ENCODE results near the gene RGS3. TPM values are rescaled to one million over a fixed set of nuclear protein-coding genes. Genes with fewer than 3 reads are reported as not detected.

Gene RGS3
- total RNA-seq, 2 experiments from 2014 or later = 51.0 to 51.5 TPM

DNA sequence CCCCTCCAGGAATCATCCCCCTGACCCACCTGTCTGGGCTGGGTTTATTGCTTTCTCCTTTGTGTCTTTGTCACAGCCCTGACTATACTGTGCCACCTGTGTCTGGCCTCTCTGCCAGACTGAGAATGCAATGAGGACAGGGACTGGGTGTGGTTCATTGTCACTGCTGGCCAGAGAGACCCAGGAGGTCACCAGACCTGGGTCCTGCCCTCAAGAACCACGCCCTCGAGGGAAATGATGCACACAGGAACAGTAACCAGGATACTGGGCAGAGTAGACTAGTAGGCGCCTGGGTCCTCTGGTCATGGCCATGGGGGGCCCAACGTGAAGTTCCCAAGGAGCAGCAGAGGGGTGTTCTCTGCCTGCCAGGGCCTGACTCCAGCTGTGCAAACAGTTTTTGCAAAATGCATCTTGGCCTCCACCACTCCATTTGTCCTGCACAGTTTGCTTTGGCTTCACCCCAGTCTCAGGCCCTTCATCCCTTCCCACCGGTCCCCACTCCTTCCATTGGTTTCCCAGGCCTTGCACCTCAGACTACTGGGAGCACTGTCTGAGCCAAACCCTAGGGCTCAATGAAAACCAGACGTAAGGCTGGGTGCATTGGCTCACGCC is 17.8 kb downstream of the RGS3 start:
- H3K4me1 Mint-ChIP-seq (ENCODE audit: low read depth) = peaks cover 15% of the 10 kb centered on the region
- ATAC-seq (no peak), DNase-seq (no peak)
- H3K27ac Mint-ChIP-seq = no peak overlapping the region
- no peaks in the 10 kb centered on the region for H3K36me3 Mint-ChIP-seq (ENCODE audit: low read depth)
- ChIA-PET POLR2A (no interaction called here), CTCF (no interaction called here)
- no peak overlapping the region for H3K4me3 Mint-ChIP-seq
- TF ChIP-seq, protein P1, sequence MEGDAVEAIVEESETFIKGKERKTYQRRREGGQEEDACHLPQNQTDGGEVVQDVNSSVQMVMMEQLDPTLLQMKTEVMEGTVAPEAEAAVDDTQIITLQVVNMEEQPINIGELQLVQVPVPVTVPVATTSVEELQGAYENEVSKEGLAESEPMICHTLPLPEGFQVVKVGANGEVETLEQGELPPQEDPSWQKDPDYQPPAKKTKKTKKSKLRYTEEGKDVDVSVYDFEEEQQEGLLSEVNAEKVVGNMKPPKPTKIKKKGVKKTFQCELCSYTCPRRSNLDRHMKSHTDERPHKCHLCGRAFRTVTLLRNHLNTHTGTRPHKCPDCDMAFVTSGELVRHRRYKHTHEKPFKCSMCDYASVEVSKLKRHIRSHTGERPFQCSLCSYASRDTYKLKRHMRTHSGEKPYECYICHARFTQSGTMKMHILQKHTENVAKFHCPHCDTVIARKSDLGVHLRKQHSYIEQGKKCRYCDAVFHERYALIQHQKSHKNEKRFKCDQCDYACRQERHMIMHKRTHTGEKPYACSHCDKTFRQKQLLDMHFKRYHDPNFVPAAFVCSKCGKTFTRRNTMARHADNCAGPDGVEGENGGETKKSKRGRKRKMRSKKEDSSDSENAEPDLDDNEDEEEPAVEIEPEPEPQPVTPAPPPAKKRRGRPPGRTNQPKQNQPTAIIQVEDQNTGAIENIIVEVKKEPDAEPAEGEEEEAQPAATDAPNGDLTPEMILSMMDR (IDR thresholded peaks at IDR 0.05) = no peak
- intact Hi-C loops (cut with micrococcal nuclease) = no loop called here
- H3K9me3 Mint-ChIP-seq = no peaks in the 10 kb centered on the region
- no peaks in the 10 kb centered on the region for H3K27me3 Mint-ChIP-seq

DNA sequence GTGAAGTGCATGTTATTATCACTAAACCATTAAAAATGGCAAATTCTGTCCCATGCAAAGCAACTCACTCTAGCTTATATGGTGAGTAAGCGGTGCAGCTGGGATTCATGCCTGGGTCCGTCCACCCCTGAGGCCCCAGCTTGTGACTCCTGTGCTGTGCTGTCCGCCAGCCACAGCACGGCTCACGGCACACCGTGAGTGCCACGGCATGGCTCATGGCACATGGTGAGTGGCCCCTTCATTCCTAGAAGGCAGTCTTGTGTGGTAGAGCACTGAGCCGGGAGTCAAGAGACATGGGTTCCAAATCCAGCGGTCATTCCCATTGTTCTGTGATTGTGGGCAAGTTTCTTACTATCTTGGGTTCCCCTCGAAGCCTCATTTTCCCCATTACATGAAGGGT is 18.8 kb downstream of the RGS3 start:
- no peaks in the 10 kb centered on the region for H3K27me3 Mint-ChIP-seq
- POLR2A ChIA-PET = interaction anchor here (1.3 kb wide), 1 partner anchor 12 kb away, joined by 7 read pairs; no protein-coding TSS in a partner anchor
- no peak overlapping the region for H3K27ac Mint-ChIP-seq
- intact Hi-C loops (cut with micrococcal nuclease) = no loop called here
- TF ChIP-seq, protein P1 (IDR thresholded peaks at IDR 0.05) = no peak
- H3K4me3 Mint-ChIP-seq = no peak overlapping the region
- no peaks in the 10 kb centered on the region for H3K9me3 Mint-ChIP-seq
- peaks cover 14% of the 10 kb centered on the region for H3K4me1 Mint-ChIP-seq (ENCODE audit: low read depth)
- no peak for ATAC-seq
- H3K36me3 Mint-ChIP-seq (ENCODE audit: low read depth) = no peaks in the 10 kb centered on the region
- DNase-seq = no peak
- CTCF ChIA-PET = no interaction called here

DNA sequence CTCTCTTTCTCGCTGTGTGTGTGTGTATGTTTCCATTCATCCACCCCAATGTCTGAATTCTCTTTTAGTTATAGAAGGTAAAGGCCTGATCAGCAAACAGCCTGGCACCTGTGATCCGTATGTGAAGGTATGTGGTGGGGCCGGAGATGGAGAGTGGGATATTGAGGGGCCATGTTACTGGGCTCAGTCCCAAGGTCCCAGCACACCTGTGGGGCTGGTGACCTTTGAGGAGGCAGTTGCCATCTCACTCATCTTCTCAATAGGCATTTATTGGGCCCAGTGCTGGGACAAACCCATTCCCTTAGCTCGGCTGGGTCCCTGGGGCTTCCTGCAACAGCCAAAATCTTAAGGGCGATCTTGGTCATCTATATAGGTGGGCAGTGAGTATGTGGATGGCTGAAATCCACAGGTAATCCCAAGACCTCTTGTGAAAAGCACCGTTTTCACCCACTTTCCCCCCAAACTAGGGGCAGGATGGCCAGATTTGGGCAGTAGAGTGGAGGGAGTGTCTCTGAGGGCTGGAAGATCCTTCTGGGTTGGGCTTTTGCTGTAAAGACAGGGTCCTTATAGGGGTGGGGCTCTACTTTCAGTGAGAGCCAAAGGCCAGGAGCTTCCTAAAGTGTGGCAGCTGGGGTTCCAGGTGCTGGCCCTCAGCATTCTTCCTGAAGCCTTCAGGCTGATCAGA is 19.6 kb downstream of the RGS3 start:
- Mint-ChIP-seq H3K4me1 (ENCODE audit: low read depth) (peaks cover 12% of the 10 kb centered on the region), H3K36me3 (ENCODE audit: low read depth) (no peaks in the 10 kb centered on the region), H3K27ac (no peak overlapping the region), H3K4me3 (no peak overlapping the region), H3K27me3 (no peaks in the 10 kb centered on the region), H3K9me3 (no peaks in the 10 kb centered on the region)
- no peak for DNase-seq
- POLR2A ChIA-PET = interaction anchor here (1.3 kb wide), 1 partner anchor 11 kb away, joined by 7 read pairs; no protein-coding TSS in a partner anchor
- CTCF ChIA-PET = no interaction called here
- intact Hi-C loops (cut with micrococcal nuclease) = no loop called here
- TF ChIP-seq, protein P1 (IDR thresholded peaks at IDR 0.05) = no peak
- ATAC-seq = no peak

DNA sequence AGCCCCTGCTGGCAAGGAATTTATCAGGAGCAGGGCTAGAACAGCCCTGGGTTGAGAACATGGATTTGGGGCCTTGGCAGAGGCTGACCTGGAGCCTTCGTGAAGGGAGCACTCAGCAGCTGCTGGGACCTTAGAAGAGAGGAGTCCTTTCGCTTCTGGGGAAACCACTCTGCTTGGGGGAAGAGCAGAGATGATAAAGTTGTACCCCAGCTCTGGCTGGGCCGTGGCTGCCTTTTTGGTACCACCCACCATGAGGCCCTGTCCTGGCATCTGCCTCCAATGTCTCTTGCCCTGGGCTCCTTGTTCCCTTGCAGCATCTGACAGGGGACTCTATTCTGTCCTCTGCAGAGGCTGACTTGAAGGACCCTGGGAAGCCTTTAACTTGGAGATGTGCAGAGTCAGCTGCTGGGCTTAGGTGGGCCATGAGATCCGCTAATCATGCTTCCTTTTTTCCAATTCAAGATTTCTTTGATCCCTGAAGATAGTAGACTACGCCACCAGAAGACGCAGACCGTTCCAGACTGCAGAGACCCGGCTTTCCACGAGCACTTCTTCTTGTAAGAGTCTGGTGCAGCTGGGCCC is 20.2 kb downstream of the RGS3 start:
- ATAC-seq (no peak), DNase-seq (no peak)
- peaks cover 12% of the 10 kb centered on the region for H3K4me1 Mint-ChIP-seq (ENCODE audit: low read depth)
- TF ChIP-seq, protein P1 (IDR thresholded peaks at IDR 0.05) = no peak
- ChIA-PET POLR2A (interaction anchor here (1.3 to 1.7 kb wide), 2 partner anchors 11 to 16 kb away, joined by 5 to 7 read pairs; no protein-coding TSS in a partner anchor), CTCF (interaction anchor here (0.7 kb wide), 1 partner anchor 37 kb away, joined by 3 read pairs; no protein-coding TSS in a partner anchor)
- H3K4me3 Mint-ChIP-seq = no peak overlapping the region
- H3K27me3 Mint-ChIP-seq = no peaks in the 10 kb centered on the region
- no peaks in the 10 kb centered on the region for H3K9me3 Mint-ChIP-seq
- H3K27ac Mint-ChIP-seq = no peak overlapping the region
- no peaks in the 10 kb centered on the region for H3K36me3 Mint-ChIP-seq (ENCODE audit: low read depth)
- intact Hi-C loops (cut with micrococcal nuclease) = no loop called here

DNA sequence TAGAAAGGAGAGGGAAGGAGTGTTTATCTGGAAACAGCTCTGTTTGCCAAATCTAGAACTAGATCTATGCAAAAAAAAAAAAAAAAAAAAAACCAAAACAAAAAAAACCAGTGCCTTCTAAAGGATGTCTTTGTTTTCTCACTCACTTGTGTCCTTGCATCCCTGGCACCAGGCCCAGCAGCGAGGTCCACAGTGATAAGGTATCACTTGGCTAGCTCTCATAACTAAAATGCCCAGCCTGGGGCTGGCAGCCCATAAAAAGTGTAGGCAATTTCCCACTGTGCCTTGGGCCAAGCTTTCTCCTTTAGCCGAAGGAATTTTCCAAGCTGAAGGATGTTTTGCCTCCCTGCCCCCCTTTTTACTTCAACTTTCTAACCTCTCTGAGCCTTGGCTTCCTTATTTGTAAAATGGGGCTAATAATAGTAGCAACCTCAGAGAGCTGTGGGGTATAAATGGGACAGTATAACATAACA is 20.8 kb downstream of the RGS3 start:
- TF ChIP-seq, protein P1 (IDR thresholded peaks at IDR 0.05) = no peak
- H3K4me1 Mint-ChIP-seq (ENCODE audit: low read depth) = peaks cover 7% of the 10 kb centered on the region
- POLR2A ChIA-PET = interaction anchor here (1.7 kb wide), 1 partner anchor 15 kb away, joined by 5 read pairs; no protein-coding TSS in a partner anchor
- ATAC-seq (no peak), DNase-seq (no peak)
- H3K4me3 Mint-ChIP-seq = no peak overlapping the region
- CTCF ChIA-PET = interaction anchor here (0.7 kb wide), 1 partner anchor 38 kb away, joined by 3 read pairs; no protein-coding TSS in a partner anchor
- no peaks in the 10 kb centered on the region for H3K27me3 Mint-ChIP-seq
- no peaks in the 10 kb centered on the region for H3K36me3 Mint-ChIP-seq (ENCODE audit: low read depth)
- H3K9me3 Mint-ChIP-seq = no peaks in the 10 kb centered on the region
- intact Hi-C loops (cut with micrococcal nuclease) = no loop called here
- no peak overlapping the region for H3K27ac Mint-ChIP-seq

Data from activated CD8-positive, alpha-beta T cell treated with anti-CD3 and anti-CD28 coated beads for 36 hours (primary cell).